Ascending aorta (tissue), 2 donors: Measurements from ENCODE around the gene BCO2. TPM values are rescaled to one million over a fixed set of nuclear protein-coding genes. Genes with fewer than 3 reads are reported as not detected.

ENCODE experiments used
- DNase-seq, 2 donors: peaks; one replicate each; pipeline ENCODE4 v3.0.0-alpha.2; 2019; ENCODE audit warnings: low spot score in 2 of 2
- H3K27ac ChIP-seq, 2 donors: fragments of 200-600 bp; sonication (generic); one replicate each; pipeline ENCODE4 v1.5.1; 2016 to 2017; ENCODE audit warnings: mild to moderate bottlenecking in 1 of 2
- H3K27me3 ChIP-seq: fragments of 200-600 bp; sonication (generic); one replicate; pipeline ENCODE4 v1.5.1; 2017
- H3K36me3 ChIP-seq, 2 donors: fragments of 200-600 bp; sonication (generic); one replicate each; pipeline ENCODE4 v1.5.1; 2016
- H3K4me1 ChIP-seq, 2 donors: fragments of 200-600 bp; sonication (generic); one replicate each; pipeline ENCODE4 v1.5.1; 2016 to 2017; ENCODE audit warnings: mild to moderate bottlenecking in 1 of 2
- H3K4me3 ChIP-seq, 2 donors: fragments of 200-600 bp; sonication (generic); one replicate each; pipeline ENCODE4 v1.5.1; 2016 to 2017; ENCODE audit warnings: mild to moderate bottlenecking in 1 of 2
- H3K9me3 ChIP-seq, 2 donors: fragments of 200-600 bp; sonication (generic); one replicate each; pipeline ENCODE4 v1.5.1; 2016
- CTCF ChIP-seq, 3 experiments: fragments of 200-600 bp in 2 of 3; fragments of 450-650 bp in 1 of 3; sonication (generic) in 2 of 3; IDR thresholded peaks; one replicate each; pipeline ENCODE4 v1.5.1; 2016 to 2019; ENCODE audit warnings: antibody characterized with exemption in 3 of 3, mild to moderate bottlenecking in 1 of 3, moderate library complexity in 1 of 3
- intact Hi-C: fragments of 100-400 bp; cut with DNase I; formaldehyde crosslinking; loops from one replicate; pipeline ENCODE4 v1.15.1; 2023
- total RNA-seq: library from RNA; depleted of rRNA; stranded (reverse); fragments of >200 nt; gene quantifications from one replicate; pipeline ENCODE4 v1.1.0, GENCODE V29; 2016

The BCO2 gene
- total RNA-seq, 1 donor from 2014 or later = not detected

DNA sequence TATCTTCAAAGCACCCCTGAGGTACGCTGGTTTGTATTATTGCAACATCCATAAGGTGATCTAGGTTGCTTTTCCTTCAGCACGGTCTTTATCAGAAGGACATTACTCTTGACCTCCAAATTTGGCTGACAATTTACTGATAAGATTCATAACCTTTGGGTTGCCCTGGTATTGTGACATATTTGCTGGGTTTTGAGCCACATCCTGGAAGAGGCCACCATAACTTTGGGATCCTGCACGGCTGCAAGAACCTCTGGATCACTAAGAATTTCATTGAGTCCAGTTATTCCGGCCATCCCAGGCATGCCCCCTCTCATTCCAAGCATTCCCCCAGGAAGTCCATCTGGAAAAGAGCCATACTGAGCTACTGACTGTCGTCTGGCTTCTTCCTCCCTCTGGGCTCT is 91.9 kb downstream of the BCO2 start:
- Histone ChIP-seq H3K36me3 (no peaks in the 10 kb centered on the region), H3K4me3 (no peak overlapping the region), H3K27me3 (no peaks in the 10 kb centered on the region), H3K4me1 (no peaks in the 10 kb centered on the region), H3K27ac (no peak overlapping the region), H3K9me3 (no peaks in the 10 kb centered on the region)
- no peak for TF ChIP-seq CTCF (IDR thresholded peaks at IDR 0.05)
- intact Hi-C loops = no loop called here
- no peak for DNase-seq

- Histone ChIP-seq H3K4me1 (no peaks in the 10 kb centered on the region), H3K27me3 (no peaks in the 10 kb centered on the region), H3K9me3 (no peaks in the 10 kb centered on the region), H3K36me3 (no peaks in the 10 kb centered on the region), H3K4me3 (no peak overlapping the region), H3K27ac (no peak overlapping the region)
- intact Hi-C loops = no loop called here
- no peak for TF ChIP-seq CTCF (IDR thresholded peaks at IDR 0.05)
- DNase-seq = no peak
Measured at GRCh38 chr11:112268406-112268805, 93.1 kb downstream of the BCO2 start.

Other genes starting within 250 kb of the BCO2 start
- gene DIXDC1, start 238.2 kb upstream of the BCO2 start, total RNA-seq = 48.9 TPM
- 21.3 TPM for gene DLAT, start 150.1 kb upstream of the BCO2 start, total RNA-seq
- not detected for gene PIH1D2, start 101.5 kb upstream of the BCO2 start, total RNA-seq
- 12.2 TPM for gene NKAPD1, start 101.2 kb upstream of the BCO2 start, total RNA-seq
- 28.9 TPM for gene TIMM8B, start 88.8 kb upstream of the BCO2 start, total RNA-seq
- 68.5 TPM for gene SDHD, start 88.6 kb upstream of the BCO2 start, total RNA-seq
- 9.0 TPM for gene IL18, start 11.4 kb upstream of the BCO2 start, total RNA-seq
- gene TEX12, start 8.1 kb upstream of the BCO2 start, total RNA-seq = not detected
- 13.5 TPM for gene PTS, start 50.9 kb downstream of the BCO2 start, total RNA-seq
- not detected for gene PLET1, start 85.3 kb downstream of the BCO2 start, total RNA-seq